ENCODE results near the gene DHRS13.
"Not testable (repeated sequence)": the region's sequence is repeated elsewhere in the genome, so short reads cannot be mapped to it uniquely, and the experiment has no call there.

The DHRS13 gene

DNA sequence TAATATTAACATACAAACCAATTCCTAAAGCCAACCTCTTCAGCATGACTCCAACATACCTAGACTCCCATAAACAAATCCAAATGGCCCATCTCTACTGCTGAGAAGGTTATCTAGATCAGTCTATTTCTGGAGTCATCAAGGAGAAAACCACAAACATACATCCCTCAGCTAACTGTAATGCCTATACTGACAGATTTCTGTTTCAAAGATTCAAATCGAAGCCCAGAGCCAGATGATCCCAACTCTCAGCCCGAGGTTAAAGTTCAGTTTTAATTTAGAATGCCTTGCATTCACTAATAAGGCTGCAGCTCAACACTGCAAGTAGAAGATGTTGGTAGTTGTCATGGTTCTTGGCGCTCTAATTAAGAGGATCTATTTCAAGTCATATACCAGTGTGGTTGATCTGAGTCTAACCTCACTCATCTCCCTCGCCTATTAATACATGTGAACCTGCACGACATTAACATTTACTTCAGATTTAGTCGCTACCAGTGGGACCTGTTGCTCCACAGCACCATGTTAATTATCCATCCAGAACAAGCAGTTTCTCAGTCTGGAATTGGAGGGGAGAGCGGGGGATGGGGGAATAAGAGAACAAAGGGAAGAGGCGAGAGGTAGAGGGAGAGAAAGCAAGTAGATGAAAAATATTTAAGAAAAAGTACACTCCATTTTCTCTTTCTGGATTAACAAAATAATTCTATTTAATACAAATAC, 33.0 kb upstream of the DHRS13 start:
- no peak for DNase-seq (ENCODE audit: low spot score)

DNA sequence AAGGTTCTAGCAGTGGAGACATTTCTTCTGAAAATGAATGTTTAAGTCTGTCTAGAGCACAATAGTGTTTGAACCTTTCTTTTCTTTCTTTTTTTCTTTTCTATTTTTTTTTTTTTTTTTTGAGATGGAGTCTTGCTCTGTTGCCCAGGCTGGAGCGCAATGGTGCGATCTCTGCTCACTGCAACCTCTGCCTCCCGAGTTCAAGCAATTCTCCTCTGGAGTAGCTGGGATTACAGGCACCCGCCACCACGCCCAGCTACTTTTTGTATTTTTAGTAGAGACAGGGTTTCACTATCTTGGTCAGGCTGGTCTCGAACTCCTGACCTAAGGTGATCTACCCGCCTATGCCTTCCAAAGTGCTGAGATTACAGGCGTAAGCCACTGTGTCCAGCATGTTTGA, 31.6 kb upstream of the DHRS13 start:
- DNase-seq (ENCODE audit: low spot score): not testable (repeated sequence)

DNA sequence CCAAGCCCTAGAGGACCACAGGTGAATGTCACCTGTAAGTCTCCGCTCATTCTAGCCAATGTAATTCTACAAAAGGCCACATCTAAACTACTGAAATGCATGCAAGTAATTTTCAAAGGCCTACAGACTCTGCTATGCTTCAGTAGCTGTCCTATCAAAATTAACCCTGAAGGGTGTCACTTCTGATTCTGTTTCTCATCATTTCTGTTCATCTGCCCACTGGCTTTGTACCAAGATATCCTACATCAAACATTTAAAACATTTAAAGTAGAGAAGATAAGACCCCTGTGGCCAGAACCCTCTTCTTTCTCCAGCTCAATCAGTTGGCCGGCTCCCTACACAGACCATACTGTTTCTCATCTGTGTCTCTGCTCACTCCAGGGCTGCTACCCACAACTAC, 26.9 kb upstream of the DHRS13 start:
- no peak for DNase-seq (ENCODE audit: low spot score)

DNA sequence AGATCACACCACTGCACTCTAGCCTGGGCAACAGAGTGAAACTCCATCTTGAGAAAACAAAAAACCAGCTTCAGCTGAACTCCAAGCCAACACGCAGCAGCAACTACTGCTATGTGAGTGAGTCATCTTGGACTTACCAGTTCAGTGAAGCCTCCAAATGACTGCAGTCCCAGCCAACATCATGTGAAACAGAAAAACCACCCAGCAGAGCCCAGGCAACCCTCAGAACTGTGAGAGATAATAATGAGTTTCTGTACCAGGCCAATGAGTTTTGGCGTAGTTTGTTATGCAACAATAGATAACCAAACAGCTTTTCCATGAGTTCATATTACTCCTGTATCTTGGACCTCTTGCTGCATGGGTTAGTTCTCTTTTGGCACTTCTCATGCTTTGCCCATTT, 25.2 kb upstream of the DHRS13 start:
- no peak for DNase-seq (ENCODE audit: low spot score)

DNA sequence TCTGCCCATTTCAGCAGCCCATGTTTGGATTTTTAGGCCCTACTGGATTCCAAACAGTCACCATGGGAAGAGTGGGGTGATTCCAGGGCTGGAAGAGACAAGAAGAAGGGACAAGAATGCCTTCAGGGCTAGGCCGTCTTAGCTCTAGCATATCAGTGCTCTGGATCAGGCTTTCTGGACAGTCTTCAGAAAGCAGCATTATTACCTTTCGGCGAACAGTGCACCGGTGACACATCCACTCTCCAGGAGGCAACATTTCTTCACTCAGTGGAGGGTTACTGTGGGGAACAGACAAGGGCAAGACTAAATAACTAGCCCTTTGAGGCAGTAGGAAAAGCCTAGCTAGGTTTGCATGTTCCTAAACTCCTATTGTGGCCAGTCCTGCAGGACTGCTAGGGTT, 23.9 kb upstream of the DHRS13 start:
- DNase-seq (ENCODE audit: low spot score): no peak

DNA sequence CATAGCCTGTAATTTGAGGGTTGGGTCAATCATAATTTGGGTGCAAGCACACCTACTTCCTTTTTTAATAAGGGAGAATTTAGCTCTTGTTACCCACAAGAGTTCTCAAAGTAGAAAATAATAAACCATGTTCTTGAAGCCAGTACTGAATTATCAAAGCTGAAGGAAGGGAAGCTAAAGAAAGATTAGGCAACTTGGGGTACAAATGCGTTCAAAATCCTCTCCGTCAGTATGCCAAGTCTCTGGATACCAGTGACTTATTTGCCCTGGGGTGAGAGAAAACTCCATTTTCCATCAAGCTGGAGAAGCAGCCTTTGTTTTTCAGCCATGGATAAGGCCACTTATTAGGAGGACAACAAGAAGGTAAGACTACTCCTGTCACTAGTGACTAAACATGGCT, 23.5 kb upstream of the DHRS13 start:
- no peak for DNase-seq (ENCODE audit: low spot score)

DNA sequence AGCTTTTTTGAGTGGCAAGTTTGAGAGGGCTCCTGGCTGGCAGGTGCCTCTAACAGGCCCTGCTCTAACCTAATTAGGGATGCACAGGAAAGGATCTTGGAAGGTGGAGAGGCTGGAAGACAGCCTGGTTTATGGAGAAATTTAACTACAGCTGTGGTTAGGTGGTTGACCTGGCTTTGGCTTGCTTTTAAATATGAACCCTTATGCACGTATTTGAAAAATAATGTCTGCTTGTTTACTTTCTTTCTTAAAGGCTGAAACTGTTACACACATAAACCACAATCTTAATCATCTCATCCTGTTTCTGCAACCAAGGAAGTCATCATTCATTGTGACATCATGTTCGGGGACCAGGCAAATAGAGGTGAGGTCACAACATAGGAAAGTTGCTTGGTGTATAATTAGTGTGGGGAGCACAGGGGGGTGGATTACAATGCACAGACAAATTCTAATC, 23.1 kb upstream of the DHRS13 start:
- DNase-seq (ENCODE audit: low spot score): no peak

DNA sequence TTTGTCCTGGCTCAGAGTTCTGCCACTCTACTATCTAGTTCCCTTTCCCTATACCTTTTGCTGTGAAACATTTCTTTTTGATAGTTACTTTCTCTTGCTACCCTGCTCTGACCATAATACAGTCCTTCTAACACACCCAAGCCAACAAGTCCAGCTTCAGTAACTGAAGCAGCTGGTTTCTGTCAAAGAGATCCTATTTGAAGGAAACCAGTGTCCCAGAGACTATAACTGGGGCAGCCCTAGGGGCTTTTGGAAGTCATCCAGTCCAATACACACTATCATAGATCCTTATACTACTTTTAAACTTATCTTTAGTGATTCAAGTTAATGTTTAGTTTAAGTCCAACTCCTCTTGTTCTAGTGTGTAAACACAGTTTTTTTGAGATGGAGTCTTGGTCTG, 17.3 kb upstream of the DHRS13 start:
- no peak for DNase-seq (ENCODE audit: low spot score)

DNA sequence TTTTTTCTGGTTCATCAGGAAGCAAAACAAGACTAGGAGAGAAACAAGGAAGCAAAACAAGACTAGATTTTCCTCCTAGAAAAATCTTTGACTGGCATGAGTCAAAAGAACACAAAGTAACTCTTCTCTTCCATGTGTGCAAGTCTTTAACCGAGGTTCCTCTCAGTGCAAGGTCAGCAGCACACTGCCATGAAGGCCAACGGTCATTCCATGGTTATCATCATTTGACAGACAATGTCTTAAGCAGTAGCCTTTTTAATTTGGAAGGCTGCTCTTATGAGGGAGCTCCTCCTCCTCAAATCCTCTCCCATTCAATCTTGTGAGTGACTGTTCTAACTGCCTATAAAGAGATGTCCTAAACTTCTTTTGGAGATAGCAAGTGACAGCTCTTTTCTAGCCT, 15.4 kb upstream of the DHRS13 start:
- DNase-seq (ENCODE audit: low spot score): no peak

DNA sequence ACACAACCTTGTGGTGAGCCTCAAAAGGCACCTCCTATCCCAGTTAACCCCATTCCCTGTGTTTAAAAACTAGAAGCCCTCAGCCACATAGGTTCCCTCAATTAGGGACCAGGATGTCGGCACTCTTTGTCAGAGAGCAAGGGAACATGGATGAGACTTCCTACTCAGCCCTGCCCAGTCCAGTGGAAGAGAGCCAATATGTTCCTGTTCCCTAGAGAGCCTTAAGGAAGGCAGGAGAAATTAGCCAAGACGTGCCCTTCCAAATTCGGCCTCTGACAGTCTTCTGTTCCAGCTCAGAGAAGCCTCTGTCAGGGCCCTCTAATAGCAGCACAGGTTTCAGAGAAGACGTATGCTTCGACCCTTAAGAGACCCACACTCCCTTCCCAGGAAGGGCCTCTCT, 14.6 kb upstream of the DHRS13 start:
- no peak for DNase-seq (ENCODE audit: low spot score)

DNA sequence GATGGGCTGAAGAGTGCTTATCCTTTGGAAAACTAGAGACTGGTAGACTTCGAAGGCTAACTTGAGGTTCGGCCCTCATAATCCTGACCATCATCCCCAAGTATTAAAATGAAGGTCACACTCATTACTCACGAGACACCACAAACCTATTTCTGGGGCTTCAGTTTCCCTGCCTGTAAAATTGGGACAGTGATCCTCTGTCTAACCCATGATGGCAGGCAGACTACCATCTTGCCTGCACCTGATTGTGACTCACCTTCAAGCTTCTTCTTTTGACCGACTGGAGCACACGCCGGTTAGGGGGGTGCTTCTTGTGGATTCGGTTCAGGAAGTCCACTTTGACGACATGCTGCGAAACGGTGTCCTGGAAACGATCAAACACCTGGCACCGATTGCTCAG, 14.2 kb upstream of the DHRS13 start:
- DNase-seq (ENCODE audit: low spot score): no peak

DNA sequence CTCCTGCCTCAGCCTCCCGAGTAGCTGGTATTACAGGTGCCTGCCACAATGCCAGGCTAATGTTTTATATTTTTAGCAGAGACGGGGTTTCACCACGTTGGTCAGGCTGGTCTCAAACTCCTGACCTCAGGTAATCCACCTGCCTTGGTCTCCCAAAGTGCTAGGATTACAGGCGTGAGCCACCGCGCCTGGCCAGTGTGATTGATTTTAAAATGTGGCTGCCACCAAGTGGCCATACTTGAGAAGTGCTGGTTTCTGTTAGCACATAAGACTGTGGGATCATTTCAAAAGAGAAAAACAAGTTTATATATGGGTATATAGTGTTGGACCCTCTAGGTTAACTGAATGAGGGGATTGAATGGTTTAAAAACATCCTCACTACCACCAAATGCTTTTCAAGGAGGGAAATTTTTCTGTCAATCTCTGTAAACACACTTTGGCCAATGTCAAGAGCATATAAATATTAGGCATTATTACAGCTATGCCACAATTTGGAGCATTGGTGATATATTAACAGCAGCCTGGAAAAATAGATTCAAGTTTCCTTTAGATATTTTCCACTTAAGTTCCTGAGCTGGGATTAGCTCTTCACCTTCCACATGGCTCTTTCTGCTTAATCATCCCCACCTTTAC, 13.5 kb upstream of the DHRS13 start:
- peak; percentile 53 for DNase-seq (ENCODE audit: low spot score)

DNA sequence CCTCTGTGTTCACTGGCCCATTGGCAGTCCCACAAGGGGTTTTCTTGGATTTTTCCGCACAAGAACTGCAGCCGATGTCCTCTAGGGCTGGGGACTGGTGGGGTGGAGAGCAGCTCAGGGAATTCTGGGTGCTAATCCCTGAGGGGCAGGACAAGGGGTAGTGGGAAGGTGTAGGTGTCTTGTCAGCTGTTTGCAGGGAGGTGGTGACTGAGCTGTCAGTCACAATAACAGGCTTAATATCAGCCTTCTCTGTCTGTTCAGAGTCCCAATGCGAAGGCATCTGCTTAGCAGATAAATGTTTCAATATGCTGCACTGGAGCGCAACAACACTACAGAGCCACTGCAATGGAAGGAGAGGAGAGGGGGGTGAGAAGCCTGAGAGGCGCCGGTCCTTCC, 10.1 kb upstream of the DHRS13 start:
- DNase-seq (ENCODE audit: low spot score): no peak

DNA sequence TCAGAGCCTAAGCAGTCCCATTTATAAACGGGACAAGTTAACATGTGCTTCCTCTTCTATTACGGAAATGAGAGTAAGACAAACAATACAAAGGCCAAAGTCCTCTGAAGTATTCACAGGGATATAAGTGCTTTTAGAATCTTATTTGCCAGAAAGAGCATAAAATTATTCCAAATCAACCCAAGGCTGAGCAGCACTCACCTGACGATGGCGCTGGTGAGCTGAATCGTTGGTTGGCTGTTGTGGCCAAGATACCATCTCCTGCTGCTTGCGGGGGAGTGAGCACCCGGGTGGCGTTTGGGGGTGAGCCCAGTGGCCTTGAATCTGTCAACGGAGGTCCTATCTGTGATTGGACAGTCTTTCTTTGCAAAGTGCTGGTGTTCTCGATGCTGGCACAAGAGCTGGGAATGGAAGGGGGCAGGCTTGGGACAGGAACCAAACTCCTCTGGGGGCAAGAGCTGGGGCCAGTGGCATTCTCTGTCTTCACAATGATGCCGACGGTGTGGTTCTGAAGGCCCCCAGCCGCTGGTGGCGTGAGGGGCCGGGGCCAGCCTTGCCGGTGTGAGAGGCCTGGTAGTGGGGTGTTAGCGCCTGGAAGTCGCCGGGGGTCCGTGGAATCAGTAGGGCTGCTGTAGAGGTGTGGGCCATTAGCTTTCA, 9.5 kb upstream of the DHRS13 start:
- DNase-seq (ENCODE audit: low spot score): peak; percentile 42

DNA sequence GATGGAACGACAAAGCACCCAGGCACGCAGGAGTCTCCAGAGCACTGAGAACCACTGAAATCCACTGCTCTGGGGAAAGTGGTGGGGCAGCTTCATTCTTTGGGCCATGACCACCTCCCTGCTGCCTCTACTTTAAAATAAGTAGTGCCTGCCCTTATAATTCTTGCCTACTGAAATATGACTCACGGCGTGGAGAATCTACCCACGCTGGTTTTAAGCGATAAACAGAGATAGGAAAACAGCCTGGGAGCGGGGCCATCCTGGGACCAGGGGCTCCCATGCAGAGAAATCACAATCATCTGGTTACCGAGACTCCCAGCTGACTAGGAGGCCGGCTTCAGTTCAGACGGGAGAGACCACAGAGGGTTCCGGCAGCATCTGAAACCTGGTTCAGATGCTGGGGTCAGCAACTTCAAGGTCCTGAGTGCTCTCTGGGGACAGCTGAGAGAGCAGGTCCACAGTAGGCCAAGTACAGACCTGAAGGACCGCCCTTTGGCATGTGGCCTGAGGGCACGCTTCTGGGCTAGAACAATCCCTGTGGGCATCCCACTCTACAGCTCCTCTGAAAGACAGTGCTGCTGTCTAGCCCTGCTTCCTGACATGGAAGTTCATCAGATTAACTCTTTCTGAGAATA, 8.6 kb upstream of the DHRS13 start:
- no peak for DNase-seq (ENCODE audit: low spot score)

DNA sequence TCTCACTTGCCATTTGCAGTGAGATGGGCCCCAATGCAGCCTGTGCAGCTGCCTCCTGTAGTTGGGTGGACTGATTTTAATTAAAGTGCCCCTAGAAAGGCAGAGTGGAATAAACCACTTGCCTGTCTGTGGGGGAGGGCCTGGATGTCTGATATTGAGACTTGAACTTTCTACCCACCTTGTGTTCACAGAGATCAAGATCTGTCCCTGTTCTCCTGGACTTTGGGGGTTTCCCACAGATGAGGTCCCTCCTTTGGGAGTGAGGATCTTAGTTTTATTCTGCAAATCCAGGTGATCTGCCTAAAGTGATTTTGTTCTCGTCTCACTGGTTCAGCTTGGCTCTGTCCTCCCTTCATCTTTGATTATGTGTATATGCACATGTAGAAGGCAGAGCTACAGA, 7.7 kb upstream of the DHRS13 start:
- no peak for DNase-seq (ENCODE audit: low spot score)

DNA sequence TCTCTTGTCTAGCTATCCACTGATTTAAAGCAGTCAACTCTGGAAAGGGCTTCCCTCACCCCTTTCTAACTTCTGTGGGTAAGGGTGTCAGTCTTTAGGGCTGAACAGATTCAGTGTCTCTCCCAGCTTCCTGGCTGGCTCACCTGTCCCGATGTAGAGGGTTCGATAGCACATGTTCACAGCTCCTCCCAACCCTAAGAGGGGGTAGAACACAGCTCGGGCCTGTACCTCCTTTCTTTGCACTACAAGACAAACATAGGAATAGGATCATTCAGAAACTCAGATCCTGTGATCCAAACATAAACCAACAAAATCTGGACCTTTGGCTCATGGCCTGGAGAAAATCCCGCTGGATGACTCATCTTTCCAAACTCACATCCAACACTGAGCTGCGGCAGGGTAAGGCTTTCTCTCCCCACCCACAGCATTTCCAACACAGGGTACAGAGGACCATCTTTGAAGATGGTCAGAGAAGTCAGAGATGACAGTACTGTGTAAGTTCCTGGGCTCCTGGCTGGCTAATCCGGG, 5.8 kb upstream of the DHRS13 start:
- no peak for DNase-seq (ENCODE audit: low spot score)

DNA sequence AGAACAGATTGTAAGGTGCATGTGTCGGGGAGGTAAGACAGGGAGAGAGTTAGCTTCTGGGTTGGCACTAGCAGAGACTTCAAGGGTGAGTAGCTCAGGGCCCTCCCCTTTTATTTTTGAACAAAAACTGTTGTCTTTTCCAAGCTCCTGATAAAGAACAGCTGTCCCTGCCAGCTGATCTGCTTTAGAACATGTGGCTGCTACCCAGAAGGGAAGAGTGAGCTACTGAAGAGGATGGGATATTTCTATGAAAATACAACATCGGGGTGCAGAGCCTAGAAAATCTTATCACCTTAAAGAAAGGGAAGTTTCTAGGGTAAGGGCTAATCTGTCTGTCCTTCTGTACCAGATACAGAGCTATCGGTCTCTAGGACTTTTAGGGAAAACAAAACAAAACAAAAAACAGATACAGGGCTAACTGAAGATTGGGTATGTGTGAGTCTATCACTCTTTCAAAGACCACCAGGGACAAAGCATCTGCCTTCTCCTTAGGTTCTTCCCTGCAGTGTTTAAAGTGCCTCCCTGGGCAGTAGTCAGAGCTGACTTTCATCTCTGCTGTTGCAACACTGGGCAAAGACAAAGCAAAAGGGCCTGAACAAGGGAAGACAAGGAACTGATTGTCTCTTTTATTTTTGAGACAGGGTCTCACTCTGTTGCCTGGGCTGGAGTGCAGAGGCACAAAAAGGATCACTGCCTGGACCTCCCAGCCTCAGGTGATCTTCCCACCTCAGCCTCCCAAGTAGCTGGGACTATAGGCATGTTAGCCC, 5.0 kb upstream of the DHRS13 start:
- DNase-seq (ENCODE audit: low spot score): no peak

DNA sequence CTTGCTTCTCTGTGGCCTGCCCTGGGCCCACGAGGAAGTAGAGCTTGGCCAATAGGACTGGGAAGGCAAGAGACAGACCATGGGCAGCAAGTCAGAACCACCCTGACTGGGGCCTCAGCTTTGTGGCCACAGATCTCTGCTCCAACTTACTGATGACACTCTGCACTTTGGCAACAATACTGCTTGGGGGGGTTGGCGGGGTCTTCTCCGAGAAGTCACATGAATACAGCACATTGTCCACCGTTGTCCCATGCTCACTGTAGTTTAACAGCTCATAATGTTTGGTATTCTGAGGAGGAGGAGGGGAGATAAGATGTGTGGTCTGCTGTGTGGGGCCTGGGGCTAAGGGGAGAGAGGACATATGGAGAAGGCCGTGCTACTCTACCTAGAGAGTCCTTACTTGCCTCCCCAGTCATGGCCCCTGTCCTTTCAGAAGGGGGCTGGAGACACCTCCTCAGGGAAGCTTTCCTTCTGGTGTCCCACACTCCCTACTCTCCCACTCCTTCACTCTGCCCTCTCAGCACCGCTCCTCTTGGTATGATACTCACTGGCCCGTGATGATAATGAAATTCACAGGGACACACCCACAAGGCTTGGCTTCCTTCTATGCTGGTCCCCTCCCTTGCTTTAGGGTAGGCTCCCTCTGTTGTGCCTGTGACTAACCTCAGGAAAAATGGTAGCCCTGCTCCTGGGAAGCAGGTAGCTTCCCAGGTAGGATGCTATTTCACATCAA, 4.0 kb upstream of the DHRS13 start:
- no peak for DNase-seq (ENCODE audit: low spot score)

DNA sequence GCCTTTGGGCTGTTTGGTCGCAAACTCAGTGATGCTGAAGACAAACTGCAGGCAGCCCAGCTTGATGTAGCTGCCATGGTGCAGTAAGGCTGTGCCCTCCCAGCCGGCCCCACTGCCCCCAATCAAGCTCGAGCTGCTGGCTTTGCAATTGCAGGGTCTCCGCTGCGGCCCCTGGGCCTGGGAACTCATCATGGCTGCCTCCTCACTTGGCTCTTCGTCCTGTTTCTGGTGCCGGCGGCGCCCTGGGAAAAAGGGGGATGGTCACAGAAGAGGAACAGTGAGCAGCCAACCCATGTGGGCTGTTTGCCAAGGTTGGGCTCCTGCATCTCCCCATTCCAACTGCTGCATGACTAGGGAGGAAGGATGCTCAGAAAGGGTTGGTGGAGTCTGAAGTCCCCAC, 3.4 kb upstream of the DHRS13 start:
- DNase-seq (ENCODE audit: low spot score): no peak

DNA sequence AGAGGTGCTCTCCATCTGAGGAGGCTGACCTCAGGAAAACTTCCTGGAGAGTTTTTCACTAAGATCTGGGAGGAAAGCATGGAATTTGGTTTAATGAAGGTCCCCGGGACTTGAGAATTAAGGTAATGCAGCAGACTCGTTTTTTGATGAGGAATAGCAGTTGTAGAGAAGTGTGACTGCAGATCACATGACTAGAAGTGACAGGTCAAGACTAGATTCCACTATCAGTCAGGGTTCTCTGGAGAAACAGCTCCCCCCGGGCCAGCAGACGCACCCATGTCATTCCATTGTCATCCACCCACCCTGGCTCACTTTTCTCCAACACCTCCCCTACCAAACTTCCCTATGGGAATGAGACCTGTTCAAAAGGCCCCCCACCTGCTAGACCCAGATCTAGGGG, 1.9 kb upstream of the DHRS13 start:
- no peak for DNase-seq (ENCODE audit: low spot score)

DNA sequence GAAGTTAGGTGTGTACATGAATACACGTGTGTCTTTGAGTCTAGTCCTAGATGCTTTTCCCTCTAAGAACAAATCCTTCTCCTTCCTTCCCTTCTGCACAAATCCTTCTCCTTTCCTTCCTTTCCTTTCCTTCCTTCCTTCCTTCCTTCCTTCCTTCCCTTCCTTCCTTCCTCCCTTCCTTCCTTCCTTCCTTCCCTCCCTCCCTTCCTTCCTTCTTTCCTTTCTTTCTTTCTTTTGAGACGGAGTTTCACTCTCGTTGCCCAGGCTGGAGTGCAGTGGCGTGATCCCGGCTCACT, 615 bp upstream of the DHRS13 start:
- not testable (repeated sequence) for DNase-seq (ENCODE audit: low spot score)
